OCI-LY7 (cell line): ENCODE results near the gene RAB1A. TPM values are rescaled to one million over a fixed set of nuclear protein-coding genes. Genes with fewer than 3 reads are reported as not detected.

Experiments used
- BruUV-seq: library from RNA; stranded (reverse); fragments of 400-500 nt; replicated peaks from 2 replicates; lab custom pipeline; 2021; lab: Mats Ljungman, UMichigan
- CTCF ChIA-PET: fragments of 300-600 bp; sonication (Branson Sonifier 250); formaldehyde crosslinking; loops from one replicate; lab custom pipeline; 2022; ENCODE audit warnings: antibody characterized with exemption; ENCODE audit not compliant: unreplicated experiment; lab: Charles Lee
- POLR2A ChIA-PET: fragments of 300-600 bp; sonication (Branson Sonifier 250); formaldehyde crosslinking; loops from one replicate; lab custom pipeline; 2022; ENCODE audit warnings: antibody characterized with exemption; lab: Charles Lee
- DNase-seq: peaks from one replicate; pipeline ENCODE4 v3.0.0-alpha.2; 2015; ENCODE audit warnings: low spot score
- H2AFZ ChIP-seq: fragments of 200-600 bp; sonication (generic), shearing (Covaris generic); 2 replicates; pipeline ENCODE4 v1.6.1; 2014; ENCODE audit warnings: mild to moderate bottlenecking, antibody characterized with exemption, low read length, moderate library complexity
- H3K27ac ChIP-seq: fragments of 200-600 bp; sonication (generic); 2 replicates; pipeline ENCODE4 v1.5.1; 2014; ENCODE audit warnings: mixed run types, low read depth, mild to moderate bottlenecking, moderate library complexity, low read length, inconsistent platforms; ENCODE audit not compliant: poor library complexity, severe bottlenecking
- H3K36me3 ChIP-seq: fragments of 200-600 bp; sonication (generic); 2 replicates; pipeline ENCODE4 v1.6.1; 2014; ENCODE audit warnings: mild to moderate bottlenecking, antibody characterized with exemption, low read length, moderate library complexity, mixed read lengths; ENCODE audit not compliant: insufficient read depth
- H3K4me1 ChIP-seq: fragments of 200-600 bp; sonication (generic); 2 replicates; pipeline ENCODE4 v1.5.1; 2014; ENCODE audit warnings: mild to moderate bottlenecking, low read length; ENCODE audit not compliant: insufficient read depth, poor library complexity, severe bottlenecking
- H3K4me2 ChIP-seq: fragments of 200-600 bp; sonication (generic); 2 replicates; pipeline ENCODE4 v1.6.1; 2014; ENCODE audit warnings: mild to moderate bottlenecking, low read length
- H3K4me3 ChIP-seq: fragments of 200-600 bp; sonication (generic); 2 replicates; pipeline ENCODE4 v1.5.1; 2014; ENCODE audit warnings: mild to moderate bottlenecking, low read depth, low read length; ENCODE audit not compliant: poor library complexity, severe bottlenecking
- H3K79me2 ChIP-seq: fragments of 200-600 bp; sonication (generic); 2 replicates; pipeline ENCODE4 v1.6.1; 2016; ENCODE audit warnings: low read depth, mild to moderate bottlenecking, low read length, moderate library complexity, mixed read lengths; ENCODE audit not compliant: insufficient read depth
- H3K9me2 ChIP-seq: fragments of 200-600 bp; sonication (generic); 2 replicates; pipeline ENCODE4 v1.6.1; 2016; ENCODE audit warnings: mild to moderate bottlenecking, low read length, mixed read lengths; ENCODE audit not compliant: insufficient read depth
- H3K9me3 ChIP-seq: fragments of 200-600 bp; sonication (generic); 2 replicates; pipeline ENCODE4 v1.6.1; 2014; ENCODE audit warnings: mild to moderate bottlenecking, mixed run types, low read length, mixed read lengths
- H4K20me1 ChIP-seq: fragments of 200-600 bp; sonication (generic); 2 replicates; pipeline ENCODE4 v1.6.1; 2014; ENCODE audit warnings: mild to moderate bottlenecking, antibody characterized with exemption, low read length, moderate library complexity, mixed read lengths; ENCODE audit not compliant: insufficient read depth
- EZH2phosphoT487 ChIP-seq: fragments of 200-600 bp; sonication (generic); IDR thresholded peaks from 2 replicates; pipeline ENCODE4 v1.6.1; 2018; ENCODE audit warnings: low read depth, borderline replicate concordance, mild to moderate bottlenecking, mixed run types, antibody characterized with exemption, low read length, moderate library complexity, mixed read lengths
- intact Hi-C: fragments of 100-400 bp; cut with micrococcal nuclease; formaldehyde crosslinking; loops from one replicate; pipeline ENCODE4 v1.10.0; 2022; ENCODE audit not compliant: unreplicated experiment
- total RNA-seq, 2 experiments: library from RNA; depleted of rRNA in 1 of 2; stranded (reverse); fragments of >200 nt in 1 of 2; shearing (Covaris generic) in 1 of 2; gene quantifications; 2 replicates each; pipeline ENCODE4 v1.2.3, GENCODE V29; 2014 to 2022
- TF ChIP-seq, protein P1 (sequence below): fragments of 200-600 bp; sonication (generic); conservative IDR thresholded peaks from 2 replicates; pipeline ENCODE4 v1.5.1; 2014; ENCODE audit warnings: mild to moderate bottlenecking, antibody characterized with exemption, low read length, moderate library complexity, mixed read lengths

RAB1A gene
- total RNA-seq, 2 experiments from 2014 or later = 39.7 to 75.4 TPM

DNA sequence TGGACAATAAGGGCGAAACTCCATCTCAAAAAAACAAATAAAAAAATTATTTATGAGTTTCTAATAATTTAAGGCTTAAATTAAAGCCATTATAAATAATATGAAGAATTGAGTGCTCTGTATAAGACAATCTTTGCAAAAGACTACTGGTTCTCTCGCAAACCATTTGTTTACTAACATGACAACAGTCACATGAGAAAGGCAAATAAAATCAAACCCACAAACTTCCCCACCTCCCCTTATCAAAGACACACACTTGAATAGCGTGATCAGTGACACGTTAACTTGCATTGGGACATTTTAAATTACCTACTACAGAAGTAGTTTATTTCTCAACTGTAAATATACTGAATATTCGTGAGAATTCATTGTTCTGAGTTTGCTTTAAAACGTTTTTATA lies 21.1 kb downstream of the RAB1A start:
- Histone ChIP-seq H3K27ac (no peak overlapping the region), H3K4me2 (no peak overlapping the region), H3K4me1 (peaks cover 29% of the 10 kb centered on the region), H2AFZ (no peak overlapping the region), H3K36me3 (peaks cover 72% of the 10 kb centered on the region), H3K9me2 (no peaks in the 10 kb centered on the region), H3K4me3 (no peak overlapping the region), H3K79me2 (peaks cover 98% of the 10 kb centered on the region), H4K20me1 (peaks cover 5% of the 10 kb centered on the region; the same call in 1 of the 2 replicates), H3K9me3 (no peaks in the 10 kb centered on the region)
- TF ChIP-seq, protein P1, sequence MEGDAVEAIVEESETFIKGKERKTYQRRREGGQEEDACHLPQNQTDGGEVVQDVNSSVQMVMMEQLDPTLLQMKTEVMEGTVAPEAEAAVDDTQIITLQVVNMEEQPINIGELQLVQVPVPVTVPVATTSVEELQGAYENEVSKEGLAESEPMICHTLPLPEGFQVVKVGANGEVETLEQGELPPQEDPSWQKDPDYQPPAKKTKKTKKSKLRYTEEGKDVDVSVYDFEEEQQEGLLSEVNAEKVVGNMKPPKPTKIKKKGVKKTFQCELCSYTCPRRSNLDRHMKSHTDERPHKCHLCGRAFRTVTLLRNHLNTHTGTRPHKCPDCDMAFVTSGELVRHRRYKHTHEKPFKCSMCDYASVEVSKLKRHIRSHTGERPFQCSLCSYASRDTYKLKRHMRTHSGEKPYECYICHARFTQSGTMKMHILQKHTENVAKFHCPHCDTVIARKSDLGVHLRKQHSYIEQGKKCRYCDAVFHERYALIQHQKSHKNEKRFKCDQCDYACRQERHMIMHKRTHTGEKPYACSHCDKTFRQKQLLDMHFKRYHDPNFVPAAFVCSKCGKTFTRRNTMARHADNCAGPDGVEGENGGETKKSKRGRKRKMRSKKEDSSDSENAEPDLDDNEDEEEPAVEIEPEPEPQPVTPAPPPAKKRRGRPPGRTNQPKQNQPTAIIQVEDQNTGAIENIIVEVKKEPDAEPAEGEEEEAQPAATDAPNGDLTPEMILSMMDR = no peak
- no peak for TF ChIP-seq EZH2phosphoT487
- ChIA-PET POLR2A (interaction anchor here (1.2 kb wide), 1 partner anchor 11 kb away, joined by 3 read pairs; no protein-coding TSS in a partner anchor), CTCF (no interaction called here)
- BruUV-seq = no TSS peak
- DNase-seq = no peak
- intact Hi-C loops = no loop called here

DNA sequence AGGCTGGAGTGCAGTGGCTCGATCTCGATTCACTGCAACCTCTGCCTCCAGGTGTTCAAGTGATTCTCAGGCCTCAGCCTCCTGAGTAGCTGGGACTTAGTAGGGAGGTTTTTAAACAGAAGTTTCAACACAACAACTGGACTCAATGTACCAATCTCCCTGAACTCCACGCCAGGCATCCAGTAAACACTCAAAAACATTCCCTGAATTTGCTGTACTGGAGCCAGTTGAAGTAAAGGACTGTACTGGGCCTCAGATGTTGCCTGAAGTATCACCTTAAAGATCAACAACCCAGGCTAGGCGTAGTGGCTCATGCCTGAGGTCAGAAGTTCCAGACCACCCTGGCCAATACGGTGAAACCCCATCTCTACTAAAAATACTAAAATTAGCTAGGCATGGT lies 22.4 kb downstream of the RAB1A start:
- Histone ChIP-seq H3K4me3 (no peak overlapping the region), H3K27ac (no peak overlapping the region), H3K36me3 (peaks cover 76% of the 10 kb centered on the region), H2AFZ (no peak overlapping the region), H3K79me2 (peaks cover 85% of the 10 kb centered on the region), H3K9me2 (no peaks in the 10 kb centered on the region), H3K9me3 (no peaks in the 10 kb centered on the region), H4K20me1 (peaks cover 4% of the 10 kb centered on the region; the same call in 1 of the 2 replicates), H3K4me1 (peaks cover 17% of the 10 kb centered on the region), H3K4me2 (no peak overlapping the region)
- POLR2A ChIA-PET = interaction anchor here (0.6 to 1.3 kb wide), 3 partner anchors 11 to 264 kb away, joined by 4 to 7 read pairs (median 6); no protein-coding TSS in a partner anchor
- DNase-seq = no peak
- TF ChIP-seq, protein P1 = no peak
- no peak for TF ChIP-seq EZH2phosphoT487
- intact Hi-C loops = no loop called here
- CTCF ChIA-PET = no interaction called here
- BruUV-seq = no TSS peak

DNA sequence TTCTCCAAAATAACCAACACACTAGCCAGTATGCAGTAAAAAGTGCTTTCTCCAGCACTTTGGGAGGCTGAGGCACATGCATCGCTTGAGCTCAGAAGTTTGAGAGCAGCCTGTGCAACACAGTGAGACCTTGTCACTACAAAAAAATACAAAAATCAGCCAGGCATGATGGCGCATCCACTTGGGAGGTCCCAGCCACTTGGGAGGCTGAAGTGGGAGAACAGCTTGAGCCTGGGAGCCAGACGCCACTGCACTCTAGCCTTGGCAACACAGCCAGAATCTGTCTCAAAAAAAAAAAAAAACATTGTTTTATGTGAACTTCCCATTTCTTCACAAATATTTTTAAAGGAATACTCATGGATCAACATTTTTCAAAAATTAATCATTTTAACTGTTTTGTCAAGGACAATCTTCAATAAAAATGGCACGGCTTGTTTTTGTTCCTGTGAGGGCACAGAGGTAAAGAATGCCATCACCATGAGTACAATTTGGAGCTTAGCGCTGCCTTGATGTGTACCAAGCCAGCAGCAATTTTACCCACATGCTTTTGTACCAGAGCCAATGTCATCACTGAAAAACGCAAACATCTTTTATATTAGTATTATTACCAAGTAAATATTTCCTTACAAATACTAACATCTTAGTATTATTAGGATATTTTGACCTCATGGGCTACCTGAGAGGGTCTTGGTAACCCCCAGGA lies 26.7 kb downstream of the RAB1A start:
- ChIA-PET POLR2A (interaction anchor here (0.5 to 1.1 kb wide), 4 partner anchors 9 to 124 kb away, joined by 3 to 5 read pairs (median 3); partner anchors contain the start of gene ACTR2), CTCF (no interaction called here)
- H3K9me2 ChIP-seq = no peaks in the 10 kb centered on the region
- H3K4me3 ChIP-seq = no peak overlapping the region
- H4K20me1 ChIP-seq = peaks cover 4% of the 10 kb centered on the region; the same call in 1 of the 2 replicates
- no peak for DNase-seq
- peaks cover 48% of the 10 kb centered on the region for H3K79me2 ChIP-seq
- H3K27ac ChIP-seq = no peak overlapping the region
- peaks cover 76% of the 10 kb centered on the region for H3K36me3 ChIP-seq
- no peak for TF ChIP-seq EZH2phosphoT487
- TF ChIP-seq, protein P1 = no peak
- BruUV-seq = no TSS peak
- intact Hi-C loops = no loop called here
- H2AFZ ChIP-seq = no peak overlapping the region
- no peak overlapping the region for H3K4me2 ChIP-seq
- peaks cover 4% of the 10 kb centered on the region for H3K4me1 ChIP-seq
- H3K9me3 ChIP-seq = no peaks in the 10 kb centered on the region
